Measurements from ENCODE around the gene STK11IP. TPM values are rescaled to one million over a fixed set of nuclear protein-coding genes. Genes with fewer than 3 reads are reported as not detected.
A peak's percentile ranks its signal among the peaks of the same experiment; 100 is the strongest.

The STK11IP gene
- total RNA-seq, 1 experiment from 2014 or later = 45.0 TPM

DNA sequence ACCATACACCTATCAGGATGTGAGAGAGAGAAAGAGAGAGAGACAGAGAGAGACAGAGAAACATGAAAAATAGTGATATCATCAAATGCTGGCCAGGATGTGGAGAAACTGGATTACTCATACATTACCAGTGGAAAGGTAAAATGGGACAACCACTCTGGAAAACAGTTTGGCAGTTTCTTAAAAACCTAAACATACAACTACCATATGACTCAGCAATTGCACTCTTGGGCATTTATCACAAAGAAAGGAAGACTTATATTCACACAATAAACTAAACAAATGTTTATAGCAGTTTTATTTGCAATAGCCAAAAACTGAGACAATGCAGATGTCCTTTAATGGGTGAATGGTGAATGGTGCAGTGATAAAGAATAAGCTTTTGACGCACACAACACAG, 58.9 kb downstream of the STK11IP start:
- no peaks in the 10 kb centered on the region for H4K20me1 ChIP-seq (ENCODE audit: insufficient read depth)
- H3K9me2 ChIP-seq (ENCODE audit: insufficient read depth) = no peaks in the 10 kb centered on the region
- TF ChIP-seq, protein P1, sequence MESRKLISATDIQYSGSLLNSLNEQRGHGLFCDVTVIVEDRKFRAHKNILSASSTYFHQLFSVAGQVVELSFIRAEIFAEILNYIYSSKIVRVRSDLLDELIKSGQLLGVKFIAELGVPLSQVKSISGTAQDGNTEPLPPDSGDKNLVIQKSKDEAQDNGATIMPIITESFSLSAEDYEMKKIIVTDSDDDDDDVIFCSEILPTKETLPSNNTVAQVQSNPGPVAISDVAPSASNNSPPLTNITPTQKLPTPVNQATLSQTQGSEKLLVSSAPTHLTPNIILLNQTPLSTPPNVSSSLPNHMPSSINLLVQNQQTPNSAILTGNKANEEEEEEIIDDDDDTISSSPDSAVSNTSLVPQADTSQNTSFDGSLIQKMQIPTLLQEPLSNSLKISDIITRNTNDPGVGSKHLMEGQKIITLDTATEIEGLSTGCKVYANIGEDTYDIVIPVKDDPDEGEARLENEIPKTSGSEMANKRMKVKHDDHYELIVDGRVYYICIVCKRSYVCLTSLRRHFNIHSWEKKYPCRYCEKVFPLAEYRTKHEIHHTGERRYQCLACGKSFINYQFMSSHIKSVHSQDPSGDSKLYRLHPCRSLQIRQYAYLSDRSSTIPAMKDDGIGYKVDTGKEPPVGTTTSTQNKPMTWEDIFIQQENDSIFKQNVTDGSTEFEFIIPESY (IDR thresholded peaks at IDR 0.05; ENCODE audit: extremely low read depth, insufficient replicate concordance, low read length) = no peak
- TF ChIP-seq CBX3 (IDR thresholded peaks at IDR 0.05; ENCODE audit: low read depth) (0 out of 2 replicates have a peak, but pooled peaks have one; percentile 19), EGR1 (IDR thresholded peaks at IDR 0.05; ENCODE audit: low read depth) (no peak), SRF (IDR thresholded peaks at IDR 0.05; ENCODE audit: low read depth) (no peak), POLR2AphosphoS5 (IDR thresholded peaks at IDR 0.05; ENCODE audit: low read depth, low read length) (no peak), SIN3A (IDR thresholded peaks at IDR 0.05; ENCODE audit: low read depth) (no peak)
- TF ChIP-seq, protein P2, sequence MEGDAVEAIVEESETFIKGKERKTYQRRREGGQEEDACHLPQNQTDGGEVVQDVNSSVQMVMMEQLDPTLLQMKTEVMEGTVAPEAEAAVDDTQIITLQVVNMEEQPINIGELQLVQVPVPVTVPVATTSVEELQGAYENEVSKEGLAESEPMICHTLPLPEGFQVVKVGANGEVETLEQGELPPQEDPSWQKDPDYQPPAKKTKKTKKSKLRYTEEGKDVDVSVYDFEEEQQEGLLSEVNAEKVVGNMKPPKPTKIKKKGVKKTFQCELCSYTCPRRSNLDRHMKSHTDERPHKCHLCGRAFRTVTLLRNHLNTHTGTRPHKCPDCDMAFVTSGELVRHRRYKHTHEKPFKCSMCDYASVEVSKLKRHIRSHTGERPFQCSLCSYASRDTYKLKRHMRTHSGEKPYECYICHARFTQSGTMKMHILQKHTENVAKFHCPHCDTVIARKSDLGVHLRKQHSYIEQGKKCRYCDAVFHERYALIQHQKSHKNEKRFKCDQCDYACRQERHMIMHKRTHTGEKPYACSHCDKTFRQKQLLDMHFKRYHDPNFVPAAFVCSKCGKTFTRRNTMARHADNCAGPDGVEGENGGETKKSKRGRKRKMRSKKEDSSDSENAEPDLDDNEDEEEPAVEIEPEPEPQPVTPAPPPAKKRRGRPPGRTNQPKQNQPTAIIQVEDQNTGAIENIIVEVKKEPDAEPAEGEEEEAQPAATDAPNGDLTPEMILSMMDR (IDR thresholded peaks at IDR 0.05 in 2 of 3, conservative IDR thresholded peaks at IDR 0.05 in 1 of 3; ENCODE audit: borderline replicate concordance in 1 of 3, insufficient read depth in 1 of 3, low read depth in 2 of 3, low read length in 2 of 3) = no peak
- no peak overlapping the region for H3K9ac ChIP-seq (ENCODE audit: low read length)
- no peaks in the 10 kb centered on the region for H3K79me2 ChIP-seq (ENCODE audit: insufficient read depth, low read length)
- H3K27me3 ChIP-seq (ENCODE audit: insufficient read depth, low read length) = no peaks in the 10 kb centered on the region
- ChIA-PET RAD21 (ENCODE audit: low non-redundant PET in 1 of 2, low total read pairs in 2 of 2, uncharacterized antibody in 2 of 2, unreplicated experiment in 2 of 2) (no interaction called here), POLR2A (no interaction called here), CTCF (no interaction called here)
- intact Hi-C loops (cut with micrococcal nuclease) = no loop called here
- DNase-seq (ENCODE audit: low read depth, low spot score) (no peak), ATAC-seq (no peak)
- H2AFZ ChIP-seq (ENCODE audit: low read depth, low read length, poor library complexity, severe bottlenecking) = no peak overlapping the region
- H3K36me3 ChIP-seq (ENCODE audit: control insufficient read depth in 1 of 2, insufficient read depth in 2 of 2, low read length in 2 of 2) = no peaks in the 10 kb centered on the region
- no peak overlapping the region for H3K4me2 ChIP-seq (ENCODE audit: low read length)
- peaks cover 0 to 17% of the 10 kb centered on the region in 2 experiments; a peak in 1 of 4 replicates for H3K9me3 ChIP-seq (ENCODE audit: control insufficient read depth in 1 of 2, insufficient read depth in 1 of 2, low read depth in 1 of 2, low read length in 2 of 2)
- H3K27ac ChIP-seq (ENCODE audit: low read depth, low read length) = no peak overlapping the region
- no TSS peak for BruUV-seq (replicated peaks)
- H3K4me3 ChIP-seq (replicated peaks in 1 of 2; ENCODE audit: low read depth in 1 of 2, low read length in 2 of 2) = no peak overlapping the region
- H3K4me1 ChIP-seq (ENCODE audit: control insufficient read depth in 1 of 2, insufficient read depth in 2 of 2, low read length in 2 of 2) = peaks cover 0 to 8% of the 10 kb centered on the region in 2 experiments; a peak in 1 of 4 replicates

All from HCT116 (cell line).